Measurements from ENCODE around the gene CCDC40. TPM values are rescaled to one million over a fixed set of nuclear protein-coding genes. Genes with fewer than 3 reads are reported as not detected.
A peak's percentile ranks its signal among the peaks of the same experiment; 100 is the strongest.

The CCDC40 gene
- total and polyA plus RNA-seq, 2 of the 13 experiments (the other 11 are each of a cell fraction or from before 2014, with no cell fraction given): 4.1 to 5.5 TPM

DNA sequence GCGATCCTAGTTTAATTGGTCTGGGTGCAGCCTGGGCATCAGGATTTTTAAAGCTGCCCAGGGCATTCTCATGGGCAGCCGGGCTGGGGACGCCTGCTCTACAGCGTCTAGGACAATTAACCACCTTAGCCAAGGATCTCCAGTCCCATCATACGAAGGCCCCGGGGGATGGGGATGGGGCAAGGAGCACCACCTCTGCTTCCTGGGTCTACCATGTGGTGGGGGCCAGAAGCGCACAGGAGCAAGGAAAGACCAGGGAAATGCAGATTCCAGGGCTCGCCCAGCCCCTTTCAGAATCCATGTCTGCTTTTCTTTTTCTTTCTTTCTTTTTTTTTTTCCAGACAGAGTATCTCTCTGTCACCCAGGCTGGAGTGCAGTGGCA lies 30.1 kb upstream of the CCDC40 start (continued):
- TF ChIP-seq ATF7 (IDR thresholded peaks at IDR 0.05): no peak
- no peak for TF ChIP-seq ATF7 (CRISPR knock-in tag; IDR thresholded peaks at IDR 0.05)
- TF ChIP-seq, protein P1, sequence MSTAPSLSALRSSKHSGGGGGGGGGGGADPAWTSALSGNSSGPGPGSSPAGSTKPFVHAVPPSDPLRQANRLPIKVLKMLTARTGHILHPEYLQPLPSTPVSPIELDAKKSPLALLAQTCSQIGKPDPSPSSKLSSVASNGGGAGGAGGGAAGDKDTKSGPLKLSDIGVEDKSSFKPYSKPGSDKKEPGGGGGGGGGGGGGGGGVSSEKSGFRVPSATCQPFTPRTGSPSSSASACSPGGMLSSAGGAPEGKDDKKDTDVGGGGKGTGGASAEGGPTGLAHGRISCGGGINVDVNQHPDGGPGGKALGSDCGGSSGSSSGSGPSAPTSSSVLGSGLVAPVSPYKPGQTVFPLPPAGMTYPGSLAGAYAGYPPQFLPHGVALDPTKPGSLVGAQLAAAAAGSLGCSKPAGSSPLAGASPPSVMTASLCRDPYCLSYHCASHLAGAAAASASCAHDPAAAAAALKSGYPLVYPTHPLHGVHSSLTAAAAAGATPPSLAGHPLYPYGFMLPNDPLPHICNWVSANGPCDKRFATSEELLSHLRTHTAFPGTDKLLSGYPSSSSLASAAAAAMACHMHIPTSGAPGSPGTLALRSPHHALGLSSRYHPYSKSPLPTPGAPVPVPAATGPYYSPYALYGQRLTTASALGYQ (CRISPR knock-in tag; IDR thresholded peaks at IDR 0.05): no peak
- TF ChIP-seq, protein P2, sequence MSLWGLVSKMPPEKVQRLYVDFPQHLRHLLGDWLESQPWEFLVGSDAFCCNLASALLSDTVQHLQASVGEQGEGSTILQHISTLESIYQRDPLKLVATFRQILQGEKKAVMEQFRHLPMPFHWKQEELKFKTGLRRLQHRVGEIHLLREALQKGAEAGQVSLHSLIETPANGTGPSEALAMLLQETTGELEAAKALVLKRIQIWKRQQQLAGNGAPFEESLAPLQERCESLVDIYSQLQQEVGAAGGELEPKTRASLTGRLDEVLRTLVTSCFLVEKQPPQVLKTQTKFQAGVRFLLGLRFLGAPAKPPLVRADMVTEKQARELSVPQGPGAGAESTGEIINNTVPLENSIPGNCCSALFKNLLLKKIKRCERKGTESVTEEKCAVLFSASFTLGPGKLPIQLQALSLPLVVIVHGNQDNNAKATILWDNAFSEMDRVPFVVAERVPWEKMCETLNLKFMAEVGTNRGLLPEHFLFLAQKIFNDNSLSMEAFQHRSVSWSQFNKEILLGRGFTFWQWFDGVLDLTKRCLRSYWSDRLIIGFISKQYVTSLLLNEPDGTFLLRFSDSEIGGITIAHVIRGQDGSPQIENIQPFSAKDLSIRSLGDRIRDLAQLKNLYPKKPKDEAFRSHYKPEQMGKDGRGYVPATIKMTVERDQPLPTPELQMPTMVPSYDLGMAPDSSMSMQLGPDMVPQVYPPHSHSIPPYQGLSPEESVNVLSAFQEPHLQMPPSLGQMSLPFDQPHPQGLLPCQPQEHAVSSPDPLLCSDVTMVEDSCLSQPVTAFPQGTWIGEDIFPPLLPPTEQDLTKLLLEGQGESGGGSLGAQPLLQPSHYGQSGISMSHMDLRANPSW (CRISPR knock-in tag; IDR thresholded peaks at IDR 0.05; ENCODE audit: borderline replicate concordance): no peak
- TF ChIP-seq ZNF773 (CRISPR knock-in tag; IDR thresholded peaks at IDR 0.05; ENCODE audit: borderline replicate concordance): no peak
- TF ChIP-seq, protein P3, sequence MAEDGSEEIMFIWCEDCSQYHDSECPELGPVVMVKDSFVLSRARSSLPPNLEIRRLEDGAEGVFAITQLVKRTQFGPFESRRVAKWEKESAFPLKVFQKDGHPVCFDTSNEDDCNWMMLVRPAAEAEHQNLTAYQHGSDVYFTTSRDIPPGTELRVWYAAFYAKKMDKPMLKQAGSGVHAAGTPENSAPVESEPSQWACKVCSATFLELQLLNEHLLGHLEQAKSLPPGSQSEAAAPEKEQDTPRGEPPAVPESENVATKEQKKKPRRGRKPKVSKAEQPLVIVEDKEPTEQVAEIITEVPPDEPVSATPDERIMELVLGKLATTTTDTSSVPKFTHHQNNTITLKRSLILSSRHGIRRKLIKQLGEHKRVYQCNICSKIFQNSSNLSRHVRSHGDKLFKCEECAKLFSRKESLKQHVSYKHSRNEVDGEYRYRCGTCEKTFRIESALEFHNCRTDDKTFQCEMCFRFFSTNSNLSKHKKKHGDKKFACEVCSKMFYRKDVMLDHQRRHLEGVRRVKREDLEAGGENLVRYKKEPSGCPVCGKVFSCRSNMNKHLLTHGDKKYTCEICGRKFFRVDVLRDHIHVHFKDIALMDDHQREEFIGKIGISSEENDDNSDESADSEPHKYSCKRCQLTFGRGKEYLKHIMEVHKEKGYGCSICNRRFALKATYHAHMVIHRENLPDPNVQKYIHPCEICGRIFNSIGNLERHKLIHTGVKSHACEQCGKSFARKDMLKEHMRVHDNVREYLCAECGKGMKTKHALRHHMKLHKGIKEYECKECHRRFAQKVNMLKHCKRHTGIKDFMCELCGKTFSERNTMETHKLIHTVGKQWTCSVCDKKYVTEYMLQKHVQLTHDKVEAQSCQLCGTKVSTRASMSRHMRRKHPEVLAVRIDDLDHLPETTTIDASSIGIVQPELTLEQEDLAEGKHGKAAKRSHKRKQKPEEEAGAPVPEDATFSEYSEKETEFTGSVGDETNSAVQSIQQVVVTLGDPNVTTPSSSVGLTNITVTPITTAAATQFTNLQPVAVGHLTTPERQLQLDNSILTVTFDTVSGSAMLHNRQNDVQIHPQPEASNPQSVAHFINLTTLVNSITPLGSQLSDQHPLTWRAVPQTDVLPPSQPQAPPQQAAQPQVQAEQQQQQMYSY (CRISPR knock-in tag; IDR thresholded peaks at IDR 0.05): 0 out of 2 replicates have a peak, but pooled peaks have one; percentile 21
- no peak for TF ChIP-seq ARID2 (CRISPR knock-in tag; IDR thresholded peaks at IDR 0.05; ENCODE audit: borderline replicate concordance)
- TF ChIP-seq, protein P4, sequence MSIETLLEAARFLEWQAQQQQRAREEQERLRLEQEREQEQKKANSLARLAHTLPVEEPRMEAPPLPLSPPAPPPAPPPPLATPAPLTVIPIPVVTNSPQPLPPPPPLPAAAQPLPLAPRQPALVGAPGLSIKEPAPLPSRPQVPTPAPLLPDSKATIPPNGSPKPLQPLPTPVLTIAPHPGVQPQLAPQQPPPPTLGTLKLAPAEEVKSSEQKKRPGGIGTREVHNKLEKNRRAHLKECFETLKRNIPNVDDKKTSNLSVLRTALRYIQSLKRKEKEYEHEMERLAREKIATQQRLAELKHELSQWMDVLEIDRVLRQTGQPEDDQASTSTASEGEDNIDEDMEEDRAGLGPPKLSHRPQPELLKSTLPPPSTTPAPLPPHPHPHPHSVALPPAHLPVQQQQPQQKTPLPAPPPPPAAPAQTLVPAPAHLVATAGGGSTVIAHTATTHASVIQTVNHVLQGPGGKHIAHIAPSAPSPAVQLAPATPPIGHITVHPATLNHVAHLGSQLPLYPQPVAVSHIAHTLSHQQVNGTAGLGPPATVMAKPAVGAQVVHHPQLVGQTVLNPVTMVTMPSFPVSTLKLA (IDR thresholded peaks at IDR 0.05): no peak
- TF ChIP-seq MIER2 (CRISPR knock-in tag; IDR thresholded peaks at IDR 0.05): no peak
- TF ChIP-seq, protein P5, sequence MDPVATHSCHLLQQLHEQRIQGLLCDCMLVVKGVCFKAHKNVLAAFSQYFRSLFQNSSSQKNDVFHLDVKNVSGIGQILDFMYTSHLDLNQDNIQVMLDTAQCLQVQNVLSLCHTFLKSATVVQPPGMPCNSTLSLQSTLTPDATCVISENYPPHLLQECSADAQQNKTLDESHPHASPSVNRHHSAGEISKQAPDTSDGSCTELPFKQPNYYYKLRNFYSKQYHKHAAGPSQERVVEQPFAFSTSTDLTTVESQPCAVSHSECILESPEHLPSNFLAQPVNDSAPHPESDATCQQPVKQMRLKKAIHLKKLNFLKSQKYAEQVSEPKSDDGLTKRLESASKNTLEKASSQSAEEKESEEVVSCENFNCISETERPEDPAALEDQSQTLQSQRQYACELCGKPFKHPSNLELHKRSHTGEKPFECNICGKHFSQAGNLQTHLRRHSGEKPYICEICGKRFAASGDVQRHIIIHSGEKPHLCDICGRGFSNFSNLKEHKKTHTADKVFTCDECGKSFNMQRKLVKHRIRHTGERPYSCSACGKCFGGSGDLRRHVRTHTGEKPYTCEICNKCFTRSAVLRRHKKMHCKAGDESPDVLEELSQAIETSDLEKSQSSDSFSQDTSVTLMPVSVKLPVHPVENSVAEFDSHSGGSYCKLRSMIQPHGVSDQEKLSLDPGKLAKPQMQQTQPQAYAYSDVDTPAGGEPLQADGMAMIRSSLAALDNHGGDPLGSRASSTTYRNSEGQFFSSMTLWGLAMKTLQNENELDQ (CRISPR knock-in tag; IDR thresholded peaks at IDR 0.05; ENCODE audit: borderline replicate concordance): no peak
- TF ChIP-seq NFKBIZ (CRISPR knock-in tag; IDR thresholded peaks at IDR 0.05): no peak
- TF ChIP-seq TBX2 (CRISPR knock-in tag; IDR thresholded peaks at IDR 0.05; ENCODE audit: borderline replicate concordance): peak; percentile 26; the same call in 1 of the 2 replicates
- no peak for TF ChIP-seq NR3C1 (CRISPR knock-in tag; IDR thresholded peaks at IDR 0.05)
- no peak for TF ChIP-seq ZNF160 (CRISPR knock-in tag; IDR thresholded peaks at IDR 0.05)
- no peak for TF ChIP-seq RFXAP (CRISPR knock-in tag; IDR thresholded peaks at IDR 0.05; ENCODE audit: borderline replicate concordance)
- no peak for TF ChIP-seq SP4 (CRISPR knock-in tag; IDR thresholded peaks at IDR 0.05)
- no peak for TF ChIP-seq ZNF337 (CRISPR knock-in tag; IDR thresholded peaks at IDR 0.05; ENCODE audit: borderline replicate concordance, low read depth)
- no peak for TF ChIP-seq GLI4 (CRISPR knock-in tag; IDR thresholded peaks at IDR 0.05; ENCODE audit: borderline replicate concordance)
- no peak for TF ChIP-seq GABPB1 (CRISPR knock-in tag; IDR thresholded peaks at IDR 0.05)
